OCI-LY1 (cell line): ENCODE measurements around the gene PARD6B.
"Not testable (repeated sequence)": the region's sequence is repeated elsewhere in the genome, so short reads cannot be mapped to it uniquely, and the experiment has no call there.

Experiments used
- H2AFZ ChIP-seq: fragments of 200-600 bp; sonication (generic), shearing (Covaris generic); 2 replicates; pipeline ENCODE4 v1.6.0; 2014; ENCODE audit warnings: antibody characterized with exemption, mild to moderate bottlenecking, low read length
- H3F3A ChIP-seq: fragments of 200-600 bp; sonication (generic), shearing (Covaris generic); 2 replicates; pipeline ENCODE4 v1.6.0; 2014; ENCODE audit warnings: mild to moderate bottlenecking, antibody characterized with exemption, low read length, moderate library complexity; ENCODE audit not compliant: insufficient read depth
- H3K27ac ChIP-seq: fragments of 200-600 bp; sonication (generic); 2 replicates; pipeline ENCODE4 v1.5.1; 2014; ENCODE audit warnings: low read length, mixed run types, mild to moderate bottlenecking, low read depth; ENCODE audit not compliant: poor library complexity, severe bottlenecking
- H3K27me3 ChIP-seq: fragments of 200-600 bp; sonication (generic); 2 replicates; pipeline ENCODE4 v1.6.0; 2014; ENCODE audit warnings: antibody characterized with exemption, mild to moderate bottlenecking, low read length, moderate library complexity; ENCODE audit not compliant: insufficient read depth
- H3K36me3 ChIP-seq: fragments of 200-600 bp; sonication (generic); 2 replicates; pipeline ENCODE4 v1.6.1; 2014; ENCODE audit warnings: mild to moderate bottlenecking, antibody characterized with exemption, low read length, moderate library complexity, mixed read lengths; ENCODE audit not compliant: insufficient read depth
- H3K4me1 ChIP-seq: fragments of 200-600 bp; sonication (generic); 2 replicates; pipeline ENCODE4 v1.5.1; 2014; ENCODE audit warnings: mild to moderate bottlenecking, low read length, moderate library complexity; ENCODE audit not compliant: insufficient read depth, severe bottlenecking
- H3K4me2 ChIP-seq: fragments of 200-600 bp; sonication (generic), shearing (Covaris generic); 2 replicates; pipeline ENCODE4 v1.6.1; 2014; ENCODE audit warnings: low read length
- H3K4me3 ChIP-seq: fragments of 200-600 bp; sonication (generic); 2 replicates; pipeline ENCODE4 v1.5.1; 2014; ENCODE audit warnings: low read length, low read depth, mild to moderate bottlenecking, mixed read lengths; ENCODE audit not compliant: poor library complexity, severe bottlenecking
- H3K79me2 ChIP-seq: fragments of 200-600 bp; shearing (Covaris generic); 2 replicates; pipeline ENCODE4 v1.6.1; 2016; ENCODE audit warnings: mixed run types, low read length, mixed read lengths; ENCODE audit not compliant: insufficient read depth
- H3K9ac ChIP-seq: fragments of 200-600 bp; sonication (generic), shearing (Covaris generic); 2 replicates; pipeline ENCODE4 v1.6.1; 2014; ENCODE audit warnings: mild to moderate bottlenecking, low read length, mixed read lengths
- H3K9me2 ChIP-seq: fragments of 200-600 bp; sonication (generic), shearing (Covaris generic); 2 replicates; pipeline ENCODE4 v1.6.1; 2014; ENCODE audit warnings: low read depth, mild to moderate bottlenecking, low read length, mixed read lengths
- H3K9me3 ChIP-seq: fragments of 200-600 bp; shearing (Covaris generic); 2 replicates; pipeline ENCODE4 v1.6.1; 2014; ENCODE audit warnings: low read length, mixed read lengths
- H4K20me1 ChIP-seq: fragments of 200-600 bp; sonication (generic), shearing (Covaris generic); 2 replicates; pipeline ENCODE4 v1.6.0; 2016; ENCODE audit warnings: mild to moderate bottlenecking, low read length; ENCODE audit not compliant: insufficient read depth
- CTCF ChIP-seq: fragments of 200-600 bp; sonication (generic), shearing (Covaris generic); IDR thresholded peaks from 2 replicates; pipeline ENCODE4 v1.5.1; 2017; ENCODE audit warnings: mild to moderate bottlenecking, antibody characterized with exemption, low read length, moderate library complexity, mixed read lengths
- EZH2 ChIP-seq: fragments of 200-600 bp; sonication (generic), shearing (Covaris generic); IDR thresholded peaks from 2 replicates; pipeline ENCODE4 v1.8.0; 2017; ENCODE audit warnings: borderline replicate concordance, mixed run types, mild to moderate bottlenecking, antibody characterized with exemption, low read length, moderate library complexity, mixed read lengths

Gene PARD6B

GRCh38 chr20:50762045-50762422 is 30.7 kb downstream of the PARD6B start:
- Histone ChIP-seq H3K79me2 (no peaks in the 10 kb centered on the region), H3K4me1 (no peaks in the 10 kb centered on the region), H3K9me3 (no peaks in the 10 kb centered on the region), H3K4me2 (no peak overlapping the region), H3F3A (no peaks in the 10 kb centered on the region), H3K9me2 (no peaks in the 10 kb centered on the region), H4K20me1 (no peaks in the 10 kb centered on the region), H2AFZ (no peak overlapping the region), H3K36me3 (no peaks in the 10 kb centered on the region), H3K4me3 (no peak overlapping the region), H3K27me3 (no peaks in the 10 kb centered on the region), H3K27ac (no peak overlapping the region), H3K9ac (no peak overlapping the region)
- TF ChIP-seq CTCF (no peak), EZH2 (no peak)

DNA sequence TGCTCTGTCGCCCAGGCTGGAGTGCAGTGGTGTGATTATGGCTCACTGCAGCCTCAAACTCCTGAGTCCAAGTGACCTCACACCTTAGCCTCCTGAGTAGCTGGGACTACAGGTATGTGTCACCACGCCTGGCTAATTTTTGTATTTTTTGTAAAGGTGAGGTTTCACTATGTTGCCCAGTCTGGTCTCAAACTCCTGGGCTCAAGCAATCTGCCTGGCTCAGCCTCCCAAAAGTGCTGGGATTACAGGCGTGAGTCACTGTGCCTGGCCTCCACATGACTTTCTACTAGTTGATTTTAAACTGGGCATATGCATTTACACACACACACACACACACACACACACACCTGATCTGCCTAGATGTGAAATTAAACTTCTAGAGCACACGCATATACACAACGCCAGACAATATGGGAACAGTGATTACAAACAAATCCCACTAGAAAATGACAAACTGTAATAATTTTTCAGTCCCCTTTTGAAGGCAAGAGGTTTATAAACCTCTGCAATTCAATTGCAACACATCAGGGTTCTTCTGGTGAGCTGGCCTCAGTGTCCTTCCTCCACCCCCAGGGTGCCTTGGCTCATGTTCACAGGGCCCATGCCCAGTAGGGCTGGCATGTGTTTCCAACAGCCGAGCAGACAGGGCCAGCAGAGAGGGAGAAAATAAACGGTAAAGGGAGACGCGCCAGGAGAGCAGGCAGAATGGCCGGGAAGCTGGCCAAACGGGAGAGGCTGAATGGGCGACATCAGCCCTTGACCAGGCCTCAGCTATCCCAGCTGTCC is 31.2 kb downstream of the PARD6B start:
- Histone ChIP-seq H3F3A (no peaks in the 10 kb centered on the region), H3K9ac (no peak overlapping the region), H4K20me1 (no peaks in the 10 kb centered on the region), H3K79me2 (no peaks in the 10 kb centered on the region), H3K36me3 (no peaks in the 10 kb centered on the region), H3K4me1 (no peaks in the 10 kb centered on the region), H3K27ac (no peak overlapping the region), H3K27me3 (no peaks in the 10 kb centered on the region), H3K9me3 (no peaks in the 10 kb centered on the region), H3K4me2 (no peak overlapping the region), H2AFZ (no peak overlapping the region), H3K9me2 (no peaks in the 10 kb centered on the region), H3K4me3 (no peak overlapping the region)
- TF ChIP-seq EZH2 (no peak), CTCF (no peak)

DNA sequence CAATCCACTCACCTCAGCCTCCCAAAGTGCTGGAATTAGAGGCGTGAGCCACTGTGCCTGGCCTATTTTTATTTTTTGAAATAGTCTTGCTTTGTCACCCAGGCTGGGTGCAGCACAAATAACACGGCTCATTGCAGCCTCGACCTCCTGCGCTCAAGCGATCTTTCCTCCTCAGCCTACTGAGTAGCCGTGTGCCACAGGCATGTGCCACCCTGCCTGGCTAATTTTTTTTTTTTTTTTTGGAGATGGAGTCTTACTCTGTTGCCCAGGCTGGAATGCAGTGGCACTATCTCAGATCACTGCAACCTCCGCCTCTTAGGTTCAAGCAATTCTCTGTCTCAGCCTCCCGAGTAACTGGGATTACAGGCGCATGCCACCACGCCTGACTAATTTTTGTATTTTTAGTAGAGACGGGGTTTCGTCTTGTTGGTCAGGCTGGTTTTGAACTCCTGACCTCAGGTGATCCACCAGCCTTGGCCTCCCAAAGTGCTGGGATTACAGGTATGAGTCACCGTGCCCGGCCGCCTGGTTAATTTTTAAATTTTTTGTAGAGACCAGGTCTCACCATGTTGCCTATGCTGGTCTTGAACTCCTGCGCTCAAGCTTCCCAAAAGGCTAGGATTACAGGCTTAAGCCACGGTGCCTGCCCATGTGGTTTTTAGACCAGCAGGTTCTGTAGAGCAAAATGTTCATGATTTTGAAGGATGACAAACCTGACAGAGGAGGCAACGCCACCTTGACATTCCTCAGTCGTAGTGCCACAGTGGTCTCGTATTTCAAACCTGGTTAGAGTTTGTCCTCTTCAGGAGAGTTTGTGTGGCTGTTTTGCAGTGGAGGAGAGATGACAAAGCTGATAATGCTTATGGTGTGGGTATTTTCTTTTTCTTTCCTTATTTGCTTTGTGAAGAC is 32.4 kb downstream of the PARD6B start:
- H4K20me1 ChIP-seq, H3K9ac ChIP-seq, H3K9me3 ChIP-seq, H3K4me2 ChIP-seq, H3K4me1 ChIP-seq, H2AFZ ChIP-seq, H3K9me2 ChIP-seq, H3K27me3 ChIP-seq, H3K4me3 ChIP-seq, H3K27ac ChIP-seq, H3K79me2 ChIP-seq, H3F3A ChIP-seq, H3K36me3 ChIP-seq: not testable (repeated sequence)

DNA sequence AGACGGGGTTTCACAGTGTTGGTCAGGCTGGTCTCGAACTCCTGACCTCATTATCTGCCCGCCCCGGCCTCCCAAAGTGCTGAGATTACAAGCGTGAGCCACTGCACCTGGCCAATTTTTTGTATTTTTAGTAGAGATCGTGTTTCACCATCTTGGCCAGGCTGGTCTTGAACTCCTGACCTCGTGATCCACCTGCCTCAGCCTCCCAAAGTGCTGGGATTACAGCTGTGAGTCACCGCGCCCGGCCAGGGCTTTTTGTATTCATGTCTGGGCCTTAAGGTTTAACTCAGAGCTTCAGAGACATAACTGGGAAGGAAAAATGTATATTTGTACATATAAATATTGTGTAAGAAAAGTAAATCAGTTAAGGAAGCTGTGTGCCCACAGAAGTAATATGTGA is 33.9 kb downstream of the PARD6B start:
- H4K20me1 ChIP-seq, H3K4me3 ChIP-seq, H3K9ac ChIP-seq, H3K27ac ChIP-seq, H3F3A ChIP-seq, H3K79me2 ChIP-seq, H3K36me3 ChIP-seq, H3K9me2 ChIP-seq, H3K4me2 ChIP-seq, H3K9me3 ChIP-seq, H2AFZ ChIP-seq, H3K4me1 ChIP-seq, H3K27me3 ChIP-seq: not testable (repeated sequence)
